Stimulated activated CD8-positive, alpha-beta memory T cell treated with anti-CD3 and anti-CD28 coated beads, Interleukin-15, amount 100 ng/mL, for 1 hour (primary cell): ENCODE measurements around the gene TNPO1.
"Not testable (repeated sequence)": the region's sequence is repeated elsewhere in the genome, so short reads cannot be mapped to it uniquely, and the experiment has no call there.

Experiments
- DNase-seq: peaks from one replicate; pipeline ENCODE4 v3.0.0-alpha.2; 2020; ENCODE audit warnings: low read depth

The TNPO1 gene

GRCh38 chr5:72854419-72854818, 38.0 kb downstream of the TNPO1 start:
- DNase-seq: no peak

DNA sequence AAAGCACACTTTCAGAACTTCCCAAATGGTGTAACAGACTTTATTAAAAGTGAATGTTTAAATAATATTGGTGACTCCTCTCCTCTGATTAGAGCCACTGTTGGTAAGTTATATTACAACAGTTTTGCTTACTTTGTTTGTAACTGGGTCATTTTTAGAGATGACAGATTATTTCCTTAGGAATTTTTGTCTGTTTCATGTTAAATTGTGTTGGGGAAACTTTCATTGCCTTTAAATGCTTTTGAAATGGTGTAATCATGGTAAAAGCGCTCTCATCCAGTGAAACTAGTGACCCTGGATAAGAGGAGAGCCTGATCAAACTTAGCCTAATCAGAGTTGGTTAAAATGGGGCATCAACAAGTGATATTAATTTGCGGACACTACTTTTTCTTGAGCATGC, 39.4 kb downstream of the TNPO1 start:
- no peak for DNase-seq

- no peak for DNase-seq
These were observed 40.9 kb downstream of the TNPO1 start for GRCh38 chr5:72857396-72857795.

DNA sequence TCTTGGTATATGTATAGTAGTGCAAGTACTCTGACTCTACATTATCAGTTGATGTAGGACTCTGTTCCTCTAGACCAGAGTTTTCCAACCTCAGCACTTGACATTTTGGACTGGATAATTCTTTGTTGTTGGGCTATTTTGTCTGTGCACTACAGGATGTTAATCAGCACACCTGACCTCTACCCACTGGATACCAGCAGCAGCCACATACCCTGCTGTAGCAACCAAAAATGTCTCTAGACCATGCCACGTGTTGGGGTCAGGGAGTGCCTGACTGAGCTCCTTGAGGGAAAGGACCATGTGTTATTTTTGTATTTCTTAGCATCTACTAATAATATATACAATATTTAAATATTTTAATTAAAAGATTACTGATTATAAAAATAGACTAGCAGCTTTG, 42.7 kb downstream of the TNPO1 start:
- DNase-seq: no peak

- no peak for DNase-seq
These were observed 44.0 kb downstream of the TNPO1 start for GRCh38 chr5:72860499-72860898.

GRCh38 chr5:72871366-72872024, 55.0 kb downstream of the TNPO1 start:
- DNase-seq: no peak

GRCh38 chr5:72878854-72879253, 62.4 kb downstream of the TNPO1 start:
- no peak for DNase-seq

DNA sequence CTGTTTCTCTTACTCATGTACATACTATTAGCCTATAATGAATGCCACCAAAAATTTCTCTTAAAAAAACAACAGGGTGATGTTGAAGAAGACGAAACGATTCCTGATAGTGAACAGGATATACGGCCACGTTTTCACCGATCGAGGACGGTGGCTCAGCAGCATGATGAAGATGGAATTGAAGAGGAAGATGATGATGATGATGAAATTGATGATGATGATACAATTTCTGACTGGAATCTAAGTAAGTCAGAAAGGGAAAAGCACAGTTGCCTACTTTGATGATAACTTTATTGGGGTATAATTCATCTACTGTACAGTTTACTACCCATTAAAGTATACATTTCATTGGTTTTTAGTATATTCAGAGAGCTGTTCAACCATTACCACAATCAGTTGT, 66.5 kb downstream of the TNPO1 start:
- no peak for DNase-seq

DNA sequence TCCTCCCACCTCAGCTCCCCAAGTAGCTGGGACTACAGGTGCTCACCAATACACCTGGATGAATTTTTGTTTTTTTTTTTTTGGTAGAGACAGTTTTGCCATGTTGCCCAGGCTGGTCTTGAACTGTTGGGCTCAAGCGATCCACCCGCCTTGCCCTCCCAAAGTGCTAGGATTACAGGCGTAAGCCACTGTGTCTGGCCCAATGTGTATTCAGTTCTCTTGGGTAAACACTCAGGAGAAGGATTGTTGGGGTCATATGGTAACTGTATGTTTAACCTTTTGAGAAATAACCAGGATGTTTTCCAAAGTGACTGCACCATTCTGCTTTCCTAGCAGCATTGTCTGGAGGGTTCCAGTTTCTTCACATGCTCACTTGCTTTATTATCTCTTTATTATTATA, 67.4 kb downstream of the TNPO1 start:
- DNase-seq: no peak

DNA sequence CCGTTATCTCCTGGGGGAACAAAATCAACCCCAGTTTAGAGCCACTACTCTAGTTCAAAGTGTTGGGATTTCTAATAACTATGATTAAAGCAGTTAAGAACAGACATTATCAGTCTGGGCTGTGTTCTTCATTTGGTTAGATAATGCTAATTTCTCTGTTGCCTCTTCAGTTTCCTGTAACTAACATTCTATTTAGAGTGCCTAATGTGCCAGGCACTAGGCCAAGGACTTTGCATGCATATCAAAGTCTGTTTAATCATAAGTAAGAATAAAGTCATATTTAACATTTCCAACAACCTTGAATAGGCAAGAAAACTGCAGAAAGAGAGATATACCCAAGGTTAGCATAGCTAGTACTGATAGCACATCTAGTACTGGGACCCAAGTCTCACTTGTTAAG, 68.4 kb downstream of the TNPO1 start:
- DNase-seq: no peak

DNA sequence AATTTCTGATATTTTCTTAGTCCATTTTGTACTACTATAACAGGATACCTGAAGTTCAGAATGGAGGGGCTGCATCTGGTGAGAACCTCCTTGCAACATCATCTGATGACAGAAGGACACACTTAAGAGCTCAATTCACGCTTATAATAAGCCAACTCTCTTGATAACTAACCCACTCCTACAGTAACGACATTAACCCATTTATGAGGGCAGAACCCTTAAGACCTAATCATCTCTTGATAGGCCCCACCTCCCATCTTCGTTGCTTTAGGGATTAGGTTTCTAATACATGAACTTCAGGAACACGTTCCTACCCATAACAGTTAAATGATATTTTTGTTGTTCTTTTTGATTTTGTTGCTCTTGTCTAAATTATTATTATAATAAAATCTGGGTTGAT, 69.4 kb downstream of the TNPO1 start:
- no peak for DNase-seq

GRCh38 chr5:72888595-72888994, 72.1 kb downstream of the TNPO1 start:
- no peak for DNase-seq

- DNase-seq: no peak
These were observed 72.9 kb downstream of the TNPO1 start for GRCh38 chr5:72889324-72889723.

GRCh38 chr5:72892846-72893245, 76.4 kb downstream of the TNPO1 start:
- DNase-seq: no peak

DNA sequence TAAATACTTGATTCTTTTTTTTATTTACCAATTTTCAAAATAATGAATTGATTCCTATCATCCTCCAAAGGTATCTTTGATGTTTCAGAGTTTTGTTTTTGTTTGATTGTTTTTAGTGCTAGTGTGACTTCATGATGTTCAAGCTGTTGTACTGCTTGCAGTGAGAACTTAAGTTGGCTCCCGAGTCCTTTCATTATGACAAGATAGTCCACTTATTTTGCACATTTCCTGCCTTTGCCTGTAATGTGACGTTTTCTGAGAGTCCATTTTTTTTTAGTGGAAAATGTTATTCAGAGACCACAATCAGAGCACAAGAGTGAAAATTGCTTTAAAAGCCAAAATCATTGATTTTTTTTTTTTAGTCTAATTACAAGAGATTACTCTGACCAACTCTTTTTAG, 79.3 kb downstream of the TNPO1 start:
- no peak for DNase-seq

DNA sequence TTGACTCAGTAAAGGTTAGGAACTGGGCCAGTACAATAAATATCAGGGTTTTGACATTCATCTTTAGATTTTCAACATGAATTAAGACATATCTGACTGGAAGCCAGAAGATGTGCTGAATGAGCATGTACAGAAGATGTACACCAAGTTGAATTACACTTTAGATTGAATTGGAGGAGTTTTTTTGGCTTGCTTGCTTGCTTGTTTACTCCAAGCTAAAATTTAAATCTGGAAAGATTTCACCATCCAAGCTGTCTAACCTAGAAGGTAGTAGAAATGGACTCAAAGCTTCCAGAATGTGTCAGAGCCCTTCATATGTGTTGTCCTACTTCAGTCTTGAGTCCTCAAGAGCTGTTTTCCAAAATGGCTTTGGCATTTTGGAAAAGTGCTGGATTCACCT, 90.3 kb downstream of the TNPO1 start:
- no peak for DNase-seq

DNA sequence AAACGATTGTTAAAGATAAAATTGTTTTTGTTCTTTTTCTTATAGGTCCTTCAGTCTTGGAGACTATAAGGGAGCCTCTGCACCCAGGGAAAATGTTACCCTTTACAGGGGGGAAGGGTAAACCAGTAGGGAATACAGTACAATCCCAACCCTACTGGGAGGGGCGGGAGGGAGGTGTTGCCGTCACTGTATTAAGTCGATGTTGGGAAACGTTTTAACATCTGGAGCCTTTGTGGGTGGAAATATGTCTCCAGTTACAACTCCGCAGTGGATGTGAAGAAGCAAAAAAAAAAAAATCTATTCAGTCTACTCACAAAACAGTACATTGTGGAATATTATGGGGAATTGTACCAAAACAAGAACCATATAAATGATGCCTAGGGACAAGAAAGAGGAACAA, 92.2 kb downstream of the TNPO1 start:
- DNase-seq: no peak

- DNase-seq: no peak
These were observed 100.9 kb downstream of the TNPO1 start for GRCh38 chr5:72917371-72917776.

DNA sequence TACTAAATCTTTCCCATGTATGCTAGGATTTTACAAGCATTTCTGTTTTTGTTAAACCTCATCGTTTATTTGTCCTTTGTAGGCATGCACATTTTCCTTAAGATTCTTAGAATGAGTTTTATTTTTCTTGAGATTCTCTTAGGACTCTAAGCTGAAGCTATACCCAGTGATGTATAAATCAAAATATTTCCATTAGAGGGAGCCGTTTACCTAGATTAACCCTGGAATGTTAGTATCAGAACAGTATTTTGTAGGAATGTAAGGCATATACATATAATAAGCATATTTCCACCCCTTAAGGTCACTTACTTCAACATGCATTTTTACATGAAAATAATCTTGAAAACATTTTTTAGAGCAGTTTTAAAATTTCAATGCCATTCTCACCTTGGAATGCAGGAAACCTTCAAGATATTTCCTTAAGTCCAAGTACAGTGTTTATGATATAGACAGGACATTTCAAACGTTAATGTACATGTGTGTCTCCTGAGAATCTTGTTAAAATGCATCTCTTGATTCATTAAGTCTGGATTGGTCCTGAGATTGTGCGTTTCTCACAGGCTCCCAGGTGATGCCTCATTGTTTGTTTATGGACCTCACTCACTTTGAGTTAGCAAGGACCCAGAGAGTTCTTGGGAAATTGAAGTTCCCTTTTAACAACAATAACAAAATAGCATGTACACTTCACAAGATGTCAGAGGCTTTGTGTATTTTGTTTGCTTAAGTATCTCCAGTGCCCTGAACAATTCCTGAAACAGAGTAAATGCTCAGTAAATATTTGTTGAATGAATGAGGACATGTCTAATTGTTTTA, 104.4 kb downstream of the TNPO1 start:
- DNase-seq: no peak

- DNase-seq: no peak
These were observed 105.4 kb downstream of the TNPO1 start for GRCh38 chr5:72921886-72922285.

DNA sequence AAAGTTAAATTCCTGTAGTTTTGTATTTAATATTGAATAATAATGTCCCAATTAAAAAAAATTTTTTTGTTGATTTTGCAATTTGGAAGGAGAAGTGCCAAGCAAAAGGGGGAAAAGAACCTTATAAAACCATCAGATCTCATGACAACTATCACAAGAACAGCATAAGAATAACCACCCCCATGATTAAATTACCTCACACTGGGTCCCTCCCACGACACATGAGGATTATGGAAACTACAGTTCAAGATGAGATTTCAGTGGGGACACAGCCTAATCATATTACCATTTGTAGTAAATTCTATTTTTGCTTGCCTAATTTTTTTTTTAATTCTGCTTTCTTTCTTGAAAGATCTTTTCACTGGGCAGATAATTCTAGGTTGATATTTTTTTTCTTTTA, 106.0 kb downstream of the TNPO1 start:
- DNase-seq: no peak

DNA sequence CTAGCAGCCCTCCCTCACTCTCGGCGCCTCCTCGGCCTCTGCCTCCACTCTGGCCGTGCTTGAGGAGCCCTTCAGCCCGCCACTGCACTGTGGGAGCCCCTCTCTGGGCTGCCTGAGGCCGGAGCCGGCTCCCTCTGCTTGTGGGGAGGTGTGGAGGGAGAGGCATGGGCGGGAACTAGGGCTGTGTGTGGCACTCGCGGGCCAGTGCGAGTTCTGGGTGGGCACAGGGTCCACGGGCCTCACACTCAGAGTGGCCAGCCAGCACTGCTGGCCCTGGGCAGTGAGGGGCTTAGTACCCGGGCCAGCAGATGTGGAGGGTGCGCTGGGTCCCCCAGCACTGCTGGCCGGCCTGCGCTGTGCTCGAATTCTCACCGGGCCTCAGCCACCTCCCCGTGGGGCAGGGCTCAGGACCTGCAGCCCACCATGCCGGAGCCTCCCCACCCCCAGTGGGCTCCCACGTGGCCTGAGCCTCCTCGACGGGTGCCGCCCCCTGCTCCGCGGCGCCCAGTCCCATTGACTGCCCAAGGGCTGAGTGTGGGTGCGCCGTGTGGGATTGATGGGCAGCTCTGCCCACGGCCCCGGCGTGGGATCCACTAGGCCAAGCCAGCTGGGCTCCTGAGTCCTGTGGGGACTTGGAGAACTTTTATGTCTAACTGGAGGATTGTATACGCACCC, 109.0 kb downstream of the TNPO1 start:
- no peak for DNase-seq

GRCh38 chr5:72932686-72933085, 116.2 kb downstream of the TNPO1 start:
- not testable (repeated sequence) for DNase-seq
